ENCODE measurements around the gene DAPK2.

DNA sequence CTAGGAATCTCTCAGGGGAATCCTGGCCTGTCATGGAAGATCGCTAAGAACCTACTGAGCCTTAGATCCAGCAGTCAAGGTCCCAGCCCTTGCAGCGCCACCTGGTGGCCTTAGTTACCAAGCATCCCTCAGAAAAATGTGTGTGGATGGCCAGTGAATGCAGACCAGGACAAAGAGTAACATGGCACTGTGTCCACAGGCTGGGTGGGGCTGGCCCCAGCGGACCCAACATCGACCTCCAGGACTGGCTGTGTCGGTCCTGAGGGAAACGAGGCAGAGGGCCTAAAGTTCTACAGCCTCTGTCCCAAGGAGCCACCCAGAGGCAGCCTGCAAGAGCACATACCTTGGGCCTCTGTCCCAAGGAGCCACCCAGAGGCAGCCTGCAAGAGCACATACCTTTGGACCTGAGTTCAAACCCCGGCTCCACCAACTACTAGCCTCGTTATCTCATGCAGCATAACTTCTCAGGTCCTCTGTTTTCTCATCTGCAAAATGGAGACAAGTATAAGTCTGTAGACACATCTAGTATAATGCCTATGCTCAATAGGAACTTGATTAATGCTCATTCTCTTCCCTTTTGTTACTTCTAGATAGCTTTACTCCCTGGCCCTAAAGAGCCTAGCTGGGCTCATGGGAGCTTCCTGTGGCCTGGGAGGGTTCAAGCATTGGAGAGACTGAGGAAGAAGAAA lies 155.1 kb downstream of the DAPK2 start:
- TF ChIP-seq POLR2A (IDR thresholded peaks at IDR 0.05; ENCODE audit: low read depth, low read length), result no peak
- TF ChIP-seq, protein P1, sequence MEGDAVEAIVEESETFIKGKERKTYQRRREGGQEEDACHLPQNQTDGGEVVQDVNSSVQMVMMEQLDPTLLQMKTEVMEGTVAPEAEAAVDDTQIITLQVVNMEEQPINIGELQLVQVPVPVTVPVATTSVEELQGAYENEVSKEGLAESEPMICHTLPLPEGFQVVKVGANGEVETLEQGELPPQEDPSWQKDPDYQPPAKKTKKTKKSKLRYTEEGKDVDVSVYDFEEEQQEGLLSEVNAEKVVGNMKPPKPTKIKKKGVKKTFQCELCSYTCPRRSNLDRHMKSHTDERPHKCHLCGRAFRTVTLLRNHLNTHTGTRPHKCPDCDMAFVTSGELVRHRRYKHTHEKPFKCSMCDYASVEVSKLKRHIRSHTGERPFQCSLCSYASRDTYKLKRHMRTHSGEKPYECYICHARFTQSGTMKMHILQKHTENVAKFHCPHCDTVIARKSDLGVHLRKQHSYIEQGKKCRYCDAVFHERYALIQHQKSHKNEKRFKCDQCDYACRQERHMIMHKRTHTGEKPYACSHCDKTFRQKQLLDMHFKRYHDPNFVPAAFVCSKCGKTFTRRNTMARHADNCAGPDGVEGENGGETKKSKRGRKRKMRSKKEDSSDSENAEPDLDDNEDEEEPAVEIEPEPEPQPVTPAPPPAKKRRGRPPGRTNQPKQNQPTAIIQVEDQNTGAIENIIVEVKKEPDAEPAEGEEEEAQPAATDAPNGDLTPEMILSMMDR (conservative IDR thresholded peaks at IDR 0.05; ENCODE audit: low read depth, low read length), result peak; percentile 85
